Measurements from ENCODE around the gene STRBP. TPM values are rescaled to one million over a fixed set of nuclear protein-coding genes. Genes with fewer than 3 reads are reported as not detected.

The STRBP gene
- total RNA-seq, 1 experiment from 2014 or later = 36.7 TPM

DNA sequence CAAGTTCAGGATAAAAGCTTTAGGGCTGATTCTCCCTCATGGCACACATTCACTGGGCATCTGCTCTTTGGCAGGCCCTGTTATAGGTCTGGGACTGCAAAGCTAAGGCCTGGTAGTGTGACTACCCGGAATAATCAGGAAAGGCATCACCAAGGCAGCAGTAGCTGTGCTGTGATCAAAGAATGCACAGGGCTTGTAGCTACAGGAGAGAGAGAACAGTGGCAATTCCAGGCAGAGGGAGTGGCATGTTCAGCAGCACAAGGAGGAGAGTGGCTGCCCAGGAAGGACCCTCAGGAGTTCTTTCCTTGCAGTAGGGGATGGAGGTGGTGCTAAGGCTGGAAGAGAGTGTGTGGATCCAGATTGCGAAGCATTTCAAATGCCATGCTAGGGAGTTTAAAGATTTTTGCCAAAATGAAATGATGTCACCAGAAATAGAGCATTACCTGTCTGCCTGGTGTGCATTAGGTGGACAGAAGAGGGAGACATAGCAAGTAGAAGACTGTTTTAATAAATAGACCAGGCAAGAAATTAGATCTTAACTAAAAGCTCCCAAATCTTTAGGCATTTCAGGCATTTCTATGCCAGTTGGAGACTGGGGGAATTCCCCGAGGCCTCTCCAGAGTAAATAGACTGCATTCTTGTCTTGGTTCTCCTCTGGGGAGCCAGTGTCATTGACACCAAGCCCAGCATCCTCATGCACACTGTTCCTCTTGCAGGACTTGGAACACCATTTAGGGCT, 165.8 kb downstream of the STRBP start:
- in situ Hi-C loops (cut with HindIII; ENCODE audit: low pct_unique_long_range_greater_than_20kb, low sequenced_read_pairs) = loop anchor here (25.0 kb wide), 1 partner anchor 260 kb away; the partner anchor contains the start of gene CRB2
- DNase-seq (ENCODE audit: low read depth, low spot score) = peak; percentile 8

DNA sequence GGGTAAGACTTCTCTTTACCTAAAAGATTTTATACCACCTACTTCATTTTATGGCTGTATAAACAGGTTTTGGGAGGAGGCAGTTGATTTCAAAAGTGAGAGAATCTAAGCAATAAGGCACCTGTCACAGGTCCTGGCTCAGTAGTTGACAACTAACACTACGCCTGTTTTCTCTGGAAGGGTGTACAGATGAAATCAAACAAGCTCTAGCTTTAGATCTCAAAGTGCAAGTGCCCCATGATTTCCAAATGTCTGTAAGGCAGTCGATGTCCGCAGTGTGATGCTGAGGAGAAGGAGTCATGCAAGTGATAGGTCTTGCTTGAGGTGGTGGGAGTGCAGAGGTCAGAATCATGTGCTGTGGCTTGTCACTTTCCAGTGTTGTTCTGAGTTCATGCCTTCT, 168.8 kb downstream of the STRBP start:
- in situ Hi-C loops (cut with HindIII; ENCODE audit: low pct_unique_long_range_greater_than_20kb, low sequenced_read_pairs) = no loop called here
- DNase-seq (ENCODE audit: low read depth, low spot score) = no peak

DNA sequence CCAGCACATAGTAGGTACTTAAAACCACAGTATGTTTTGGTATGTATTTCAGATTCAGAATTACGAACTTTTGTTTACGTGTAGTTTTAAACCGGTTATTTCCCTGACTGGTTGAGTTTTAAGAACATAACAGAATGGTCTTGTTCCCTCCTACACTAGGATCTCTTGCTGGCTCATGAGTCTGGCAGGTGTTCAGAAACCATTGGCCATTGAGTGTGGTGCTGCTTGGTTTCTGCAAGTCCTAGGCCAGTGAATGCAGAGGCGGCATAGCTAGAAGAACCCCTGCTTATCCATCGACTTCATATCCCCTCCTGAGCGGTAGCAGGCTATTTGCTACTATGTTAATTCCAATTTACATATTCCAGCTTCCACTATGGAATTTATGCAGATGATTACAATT, 169.3 kb downstream of the STRBP start:
- in situ Hi-C loops (cut with HindIII; ENCODE audit: low pct_unique_long_range_greater_than_20kb, low sequenced_read_pairs) = no loop called here

DNA sequence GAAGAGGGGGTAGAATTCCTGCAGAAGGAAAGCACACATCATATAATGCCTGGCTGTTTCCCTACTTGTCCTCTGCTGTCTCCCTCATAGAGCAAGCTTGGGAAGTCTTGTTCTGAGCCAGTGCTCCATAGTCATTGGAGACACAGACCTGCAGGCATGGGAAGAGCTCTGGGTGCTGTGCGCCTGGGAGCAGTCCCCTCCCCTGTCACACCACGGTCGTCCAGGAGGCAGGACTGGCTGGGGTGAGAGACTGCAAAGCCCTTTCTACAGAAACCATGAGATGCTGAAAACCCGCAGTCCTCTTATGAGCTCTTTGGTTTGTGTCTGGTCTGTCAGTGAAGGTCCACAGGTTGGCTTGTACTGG, 170.3 kb downstream of the STRBP start:
- in situ Hi-C loops (cut with HindIII; ENCODE audit: low pct_unique_long_range_greater_than_20kb, low sequenced_read_pairs) = no loop called here
- DNase-seq (ENCODE audit: low read depth, low spot score) = no peak

More for the DNA sequence above, 169.3 kb downstream of the STRBP start:
- no peak for DNase-seq (ENCODE audit: low read depth, low spot score)

DNA sequence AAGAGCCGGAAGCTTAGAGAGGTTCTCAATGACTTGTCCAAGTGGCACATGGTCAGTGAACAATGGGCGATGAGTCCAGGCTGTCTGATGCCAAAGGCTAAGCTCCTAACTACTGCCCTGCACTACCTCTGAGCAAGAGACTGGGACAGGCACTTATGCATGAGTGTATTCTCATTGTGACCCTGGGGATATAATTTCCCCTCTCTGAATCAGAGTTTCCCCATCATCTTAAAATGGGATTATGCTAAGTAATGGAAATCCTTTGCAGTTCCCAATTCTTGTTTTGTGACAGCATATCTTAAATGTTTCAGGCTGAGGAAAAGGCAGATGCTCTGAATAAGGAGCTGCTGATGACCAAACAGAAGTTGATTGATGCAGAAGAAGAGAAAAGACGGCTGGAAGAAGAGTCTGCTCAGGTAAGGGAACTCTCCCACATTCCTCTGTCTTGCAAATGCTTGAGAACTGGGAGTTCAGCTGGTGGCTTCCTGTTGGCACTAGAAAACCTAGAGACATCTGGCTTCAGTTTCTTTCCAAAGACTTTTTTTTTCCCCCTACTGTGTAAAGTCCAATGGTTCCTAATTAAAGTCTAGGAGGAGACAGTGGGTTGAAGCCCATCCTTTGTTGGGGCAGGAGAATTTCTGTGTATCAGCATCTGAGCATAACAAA, 170.8 kb downstream of the STRBP start:
- in situ Hi-C loops (cut with HindIII; ENCODE audit: low pct_unique_long_range_greater_than_20kb, low sequenced_read_pairs) = no loop called here
- no peak for DNase-seq (ENCODE audit: low read depth, low spot score)

DNA sequence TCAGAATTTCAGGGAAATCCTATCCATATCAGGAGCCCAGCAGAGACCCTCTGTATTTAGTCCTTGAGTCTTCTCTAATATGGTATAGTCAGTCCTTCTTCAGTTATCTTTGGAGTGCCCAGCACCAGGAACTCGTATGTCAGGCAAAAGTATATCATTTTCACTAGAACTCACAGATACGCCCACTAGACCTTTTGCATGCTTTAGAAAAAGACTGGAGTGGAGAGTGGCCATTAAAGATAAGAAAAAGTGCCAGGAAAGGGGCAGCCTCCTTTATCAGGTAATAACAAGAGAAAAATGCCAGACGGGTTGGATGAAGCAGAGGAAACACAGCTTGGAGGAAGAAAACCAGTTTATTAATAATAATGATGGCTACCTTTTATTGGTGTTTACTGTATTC, 171.4 kb downstream of the STRBP start:
- in situ Hi-C loops (cut with HindIII; ENCODE audit: low pct_unique_long_range_greater_than_20kb, low sequenced_read_pairs) = no loop called here
- DNase-seq (ENCODE audit: low read depth, low spot score) = no peak

DNA sequence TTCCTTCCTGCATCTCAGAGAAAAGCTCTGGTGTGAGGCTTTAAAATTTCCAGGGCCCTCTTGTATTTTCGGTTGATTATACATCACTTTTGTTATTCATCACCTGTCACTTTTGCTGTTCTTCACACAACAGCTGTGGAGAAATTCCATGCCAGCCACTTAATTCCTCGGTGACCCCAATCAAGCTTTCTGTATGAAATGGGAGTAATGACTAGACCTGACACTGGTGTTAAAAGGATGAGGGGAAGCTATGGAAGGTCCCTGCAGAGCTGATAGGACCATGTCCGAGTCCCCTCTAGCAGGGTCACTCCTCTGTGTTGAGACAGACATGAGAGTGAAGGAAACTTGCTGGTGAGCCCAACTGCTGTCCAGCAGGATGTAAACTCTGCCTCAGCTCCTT, 175.2 kb downstream of the STRBP start:
- DNase-seq (ENCODE audit: low read depth, low spot score) = no peak
- in situ Hi-C loops (cut with HindIII; ENCODE audit: low pct_unique_long_range_greater_than_20kb, low sequenced_read_pairs) = no loop called here

DNA sequence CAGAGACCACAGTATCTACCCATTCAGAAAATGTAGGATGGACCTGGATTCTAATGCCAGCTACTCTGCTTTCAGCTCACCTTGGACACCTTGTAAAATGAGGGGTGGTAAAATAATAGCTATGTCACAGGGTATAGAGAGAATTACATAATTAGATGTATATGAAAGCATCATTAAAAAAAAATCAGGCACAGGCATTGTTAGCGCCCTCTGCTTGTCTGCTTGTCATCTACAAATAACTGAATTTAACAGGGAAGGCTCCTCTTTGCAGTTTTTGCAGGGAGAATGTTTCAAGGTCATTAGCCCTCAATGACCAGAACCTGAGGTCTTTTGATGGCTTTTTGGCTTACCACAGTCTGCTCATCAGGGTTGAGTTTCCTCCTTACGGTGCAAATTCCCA, 176.9 kb downstream of the STRBP start:
- DNase-seq (ENCODE audit: low read depth, low spot score) = peak; percentile 19
- in situ Hi-C loops (cut with HindIII; ENCODE audit: low pct_unique_long_range_greater_than_20kb, low sequenced_read_pairs) = no loop called here

DNA sequence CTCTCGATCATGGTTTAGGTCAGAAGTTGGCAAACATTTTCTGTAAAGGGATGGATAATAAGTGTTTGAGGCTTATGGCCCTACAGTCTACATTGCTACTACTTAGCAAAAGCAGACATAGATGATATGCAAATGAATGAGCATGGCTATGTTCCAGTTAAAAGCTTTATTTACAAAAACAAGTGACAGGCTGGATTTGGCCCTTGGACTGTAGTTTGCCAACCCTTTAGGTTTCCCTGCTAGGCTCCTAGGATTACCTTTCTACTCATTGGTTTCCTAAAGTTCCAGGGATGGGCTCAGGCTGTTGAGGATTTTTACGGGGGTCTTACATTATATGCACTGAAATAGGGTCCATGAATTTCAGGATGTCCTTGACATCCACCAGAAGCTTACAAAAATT, 177.4 kb downstream of the STRBP start:
- DNase-seq (ENCODE audit: low read depth, low spot score) = no peak
- in situ Hi-C loops (cut with HindIII; ENCODE audit: low pct_unique_long_range_greater_than_20kb, low sequenced_read_pairs) = no loop called here

DNA sequence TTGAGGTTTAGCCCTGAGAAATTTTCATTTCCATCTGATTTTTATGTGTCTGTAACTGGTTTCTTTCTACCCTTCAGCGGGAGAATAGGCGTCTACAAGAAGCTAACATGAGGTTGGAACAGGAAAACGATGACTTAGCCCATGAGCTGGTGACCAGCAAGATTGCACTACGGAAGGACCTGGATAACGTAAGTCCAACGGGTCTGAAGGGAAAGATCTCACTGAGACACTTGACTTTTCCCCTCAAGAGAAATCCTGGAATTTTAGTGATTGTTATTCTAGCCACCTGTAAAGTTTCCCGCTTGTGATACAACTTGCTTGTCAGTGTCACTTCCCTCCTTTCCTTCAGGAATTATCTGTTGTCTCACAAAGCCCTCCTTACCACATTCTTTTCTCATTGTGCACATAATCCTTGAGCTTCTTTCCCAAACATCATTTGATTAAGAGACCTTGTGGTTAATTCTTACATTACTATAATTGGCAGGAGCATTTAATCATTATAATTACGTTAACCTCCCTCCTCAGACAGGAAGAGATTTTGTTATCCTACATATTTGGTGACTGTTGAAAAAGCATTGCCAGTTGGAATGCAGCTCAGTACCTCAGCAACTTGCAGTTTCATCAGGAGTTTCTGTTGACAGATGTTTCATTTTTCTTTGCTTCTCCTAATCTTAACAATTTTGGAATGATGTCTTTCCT, 178.0 kb downstream of the STRBP start:
- DNase-seq (ENCODE audit: low read depth, low spot score) = no peak
- in situ Hi-C loops (cut with HindIII; ENCODE audit: low pct_unique_long_range_greater_than_20kb, low sequenced_read_pairs) = no loop called here

DNA sequence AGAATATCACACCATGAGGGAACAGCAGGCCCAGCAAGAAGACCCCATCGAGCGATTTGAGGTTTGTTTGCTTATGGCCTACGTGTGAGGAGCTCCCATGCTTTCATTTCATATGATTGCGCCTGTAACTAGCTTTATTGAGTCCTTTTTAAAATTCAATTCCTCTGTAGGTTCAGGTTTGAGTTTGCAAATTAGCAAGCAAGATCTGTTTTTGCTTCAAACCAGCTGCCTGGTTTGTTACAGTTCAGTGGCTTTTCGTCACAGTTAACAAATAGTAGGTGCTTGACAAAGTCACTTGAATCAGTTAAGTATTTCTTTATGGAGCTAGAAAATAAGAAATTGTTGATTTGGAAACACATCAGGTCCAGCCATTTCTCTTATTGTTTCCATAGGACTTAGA, 178.6 kb downstream of the STRBP start:
- no peak for DNase-seq (ENCODE audit: low read depth, low spot score)
- in situ Hi-C loops (cut with HindIII; ENCODE audit: low pct_unique_long_range_greater_than_20kb, low sequenced_read_pairs) = no loop called here

DNA sequence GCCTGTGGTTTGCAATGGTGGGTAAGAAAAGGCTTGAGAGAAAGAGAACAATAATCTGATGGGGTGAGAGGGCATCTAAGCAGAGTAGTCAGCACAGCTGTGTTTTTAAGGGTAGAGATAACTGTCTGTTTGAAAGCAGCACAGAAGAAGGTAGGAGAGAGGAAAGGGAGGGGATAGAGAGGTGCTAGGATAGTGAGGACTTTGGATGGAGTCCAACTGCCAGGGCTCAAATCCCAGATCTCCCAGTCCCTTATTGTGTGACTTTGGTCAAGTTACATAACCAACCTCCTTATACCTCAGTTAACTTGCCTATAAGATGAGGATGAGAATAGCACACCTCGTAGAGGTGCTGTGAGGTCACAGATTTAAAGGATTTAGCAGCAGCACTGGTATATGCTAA, 179.3 kb downstream of the STRBP start:
- in situ Hi-C loops (cut with HindIII; ENCODE audit: low pct_unique_long_range_greater_than_20kb, low sequenced_read_pairs) = no loop called here
- DNase-seq (ENCODE audit: low read depth, low spot score) = no peak

DNA sequence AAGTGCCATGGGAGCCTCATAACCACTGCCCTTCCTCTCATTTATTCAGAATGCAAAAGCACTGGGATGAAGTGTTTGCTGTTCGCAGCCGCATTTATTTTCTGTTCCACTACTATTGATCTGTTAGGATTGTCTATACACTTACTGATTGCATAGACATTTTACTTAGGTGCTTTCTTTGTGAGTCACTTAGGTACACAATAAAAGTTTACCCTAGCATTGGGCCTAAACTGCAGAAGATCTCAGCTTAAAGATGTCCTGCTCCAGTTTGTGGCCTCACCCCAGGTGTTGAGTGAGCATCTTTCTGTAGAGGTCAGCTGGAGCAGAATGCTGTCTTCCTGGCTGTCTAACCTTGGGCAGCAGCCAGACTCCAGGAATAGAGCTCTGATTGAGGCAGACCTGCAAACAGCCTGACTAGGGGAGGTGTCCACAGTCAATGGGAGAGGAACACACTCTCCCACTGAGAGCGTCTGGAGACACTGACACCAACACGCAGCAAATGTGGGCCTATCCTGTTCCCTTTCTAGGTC, 181.0 kb downstream of the STRBP start:
- no peak for DNase-seq (ENCODE audit: low read depth, low spot score)
- in situ Hi-C loops (cut with HindIII; ENCODE audit: low pct_unique_long_range_greater_than_20kb, low sequenced_read_pairs) = no loop called here

DNA sequence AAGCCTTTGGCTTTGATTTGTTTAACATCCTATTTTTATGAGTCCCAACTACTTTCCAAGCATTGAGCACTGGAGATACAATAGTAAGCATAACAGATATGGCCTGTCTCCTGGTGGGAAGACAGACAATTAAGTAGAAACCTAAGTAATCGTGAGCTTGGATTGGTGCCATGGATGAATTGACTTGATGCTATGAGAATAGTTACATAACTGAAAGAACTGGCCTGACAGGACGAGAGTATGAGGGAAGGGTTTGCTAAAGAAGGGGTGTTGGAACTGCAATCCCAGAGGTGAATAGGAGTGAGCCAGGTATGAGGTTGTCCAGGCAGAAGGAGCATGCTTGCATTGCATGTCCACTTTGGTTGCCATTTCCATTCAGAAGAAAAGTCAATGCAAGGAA, 182.5 kb downstream of the STRBP start:
- in situ Hi-C loops (cut with HindIII; ENCODE audit: low pct_unique_long_range_greater_than_20kb, low sequenced_read_pairs) = no loop called here
- no peak for DNase-seq (ENCODE audit: low read depth, low spot score)

DNA sequence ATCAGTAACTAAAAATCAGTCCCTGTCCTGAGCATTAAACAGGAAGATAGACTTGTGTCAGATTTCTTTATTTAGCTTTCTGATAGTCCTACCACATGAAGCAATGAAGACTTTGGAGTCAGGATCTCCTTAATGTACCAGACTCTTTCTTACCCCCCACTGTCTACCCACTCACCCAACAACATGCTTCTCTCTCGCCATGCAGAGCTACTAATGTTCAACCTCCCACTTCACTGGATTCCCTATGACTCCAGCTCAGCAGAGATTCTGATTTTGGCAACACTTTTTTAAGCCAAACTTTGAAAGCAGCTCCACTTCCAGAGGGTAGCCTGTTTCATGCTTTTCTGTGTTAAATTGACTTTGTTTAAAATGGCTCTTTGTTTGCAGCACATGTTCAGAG, 184.1 kb downstream of the STRBP start:
- in situ Hi-C loops (cut with HindIII; ENCODE audit: low pct_unique_long_range_greater_than_20kb, low sequenced_read_pairs) = no loop called here
- no peak for DNase-seq (ENCODE audit: low read depth, low spot score)

DNA sequence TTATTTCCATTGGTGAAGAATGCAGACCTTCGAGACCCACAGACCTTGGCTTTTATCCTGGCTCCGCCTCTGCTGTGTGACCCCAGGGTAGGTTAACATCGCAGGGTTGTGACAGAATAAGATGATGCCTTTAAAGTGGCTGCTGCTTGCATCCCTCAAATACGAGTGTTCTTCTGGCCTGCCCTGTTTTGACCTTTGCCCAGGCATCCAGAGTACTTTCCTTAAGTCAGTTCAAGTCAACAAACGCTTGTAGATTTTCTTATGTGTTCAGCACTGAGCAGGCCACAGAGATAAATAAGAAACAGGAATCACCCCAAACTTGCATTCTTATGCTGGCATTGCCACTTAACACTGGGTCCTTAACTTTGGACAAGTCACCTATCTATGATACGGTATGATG, 184.7 kb downstream of the STRBP start:
- in situ Hi-C loops (cut with HindIII; ENCODE audit: low pct_unique_long_range_greater_than_20kb, low sequenced_read_pairs) = no loop called here
- DNase-seq (ENCODE audit: low read depth, low spot score) = no peak

DNA sequence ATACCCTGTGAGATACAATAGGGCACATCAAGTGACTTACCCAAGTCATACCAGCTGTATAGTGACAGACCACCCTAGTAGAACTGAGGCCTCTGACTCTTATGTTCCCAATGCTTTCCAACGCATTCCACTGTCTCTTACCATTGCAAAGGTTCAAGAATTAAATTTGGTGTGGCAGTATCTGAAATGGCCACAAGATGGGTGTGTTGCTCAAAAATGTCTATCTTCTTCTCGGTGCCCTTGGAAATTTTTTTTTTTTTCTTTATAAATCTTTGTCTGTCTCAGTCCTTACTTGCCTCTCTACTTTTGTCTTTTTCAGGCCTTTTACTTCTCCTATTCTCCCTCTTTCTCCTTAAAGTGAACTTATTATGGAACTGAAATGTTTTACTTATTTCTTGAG, 186.6 kb downstream of the STRBP start:
- DNase-seq (ENCODE audit: low read depth, low spot score) = peak; percentile 78
- in situ Hi-C loops (cut with HindIII; ENCODE audit: low pct_unique_long_range_greater_than_20kb, low sequenced_read_pairs) = no loop called here

DNA sequence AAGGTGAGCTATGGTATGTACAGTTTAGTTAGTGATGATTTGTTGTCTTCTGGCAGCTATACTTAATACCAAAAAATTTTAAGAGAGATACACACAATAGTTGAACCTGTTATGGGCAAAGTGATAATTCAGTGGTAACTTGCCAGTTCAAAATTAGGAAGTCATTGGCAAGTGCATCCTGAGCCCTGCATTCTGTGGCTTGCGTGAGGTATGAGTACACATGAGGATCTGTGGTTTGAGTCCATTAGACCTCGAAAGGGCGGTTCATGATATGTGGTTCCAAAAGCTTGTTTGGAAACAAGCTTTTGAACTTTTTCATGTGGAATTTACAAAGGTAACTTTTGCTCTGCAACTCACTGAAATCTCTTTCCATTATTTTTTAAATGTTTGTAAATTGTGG, 187.9 kb downstream of the STRBP start:
- no peak for DNase-seq (ENCODE audit: low read depth, low spot score)
- in situ Hi-C loops (cut with HindIII; ENCODE audit: low pct_unique_long_range_greater_than_20kb, low sequenced_read_pairs) = no loop called here

DNA sequence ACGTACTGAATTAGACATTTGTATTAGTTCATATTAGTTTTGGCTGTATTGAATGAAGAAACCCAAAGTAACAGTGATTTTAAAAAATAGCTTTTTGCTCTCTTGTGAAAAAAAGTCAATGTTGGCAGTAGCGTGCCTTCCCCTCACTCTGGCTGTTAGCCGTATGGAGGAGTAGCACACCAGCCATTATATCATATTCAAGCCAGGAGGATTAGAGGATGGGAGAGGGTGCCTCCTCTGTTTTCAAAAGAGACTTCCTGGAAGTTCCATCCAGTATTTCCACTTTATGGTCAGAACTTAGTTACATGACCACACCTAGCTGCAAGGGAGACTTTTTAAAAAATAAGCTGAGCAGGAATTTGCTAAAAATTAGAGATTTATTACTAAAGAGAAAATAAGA, 193.8 kb downstream of the STRBP start:
- DNase-seq (ENCODE audit: low read depth, low spot score) = no peak
- in situ Hi-C loops (cut with HindIII; ENCODE audit: low pct_unique_long_range_greater_than_20kb, low sequenced_read_pairs) = no loop called here

All from SK-MEL-5 (cell line).